ENCODE measurements around the gene TRAPPC12.
"Not testable (repeated sequence)": the region's sequence is repeated elsewhere in the genome, so short reads cannot be mapped to it uniquely, and the experiment has no call there.

- TF ChIP-seq CTCF (conservative IDR thresholded peaks at IDR 0.05; ENCODE audit: low read depth, low read length); EZH2 (IDR thresholded peaks at IDR 0.05; ENCODE audit: low read length, unreplicated experiment); EZH2phosphoT487 (IDR thresholded peaks at IDR 0.05; ENCODE audit: borderline replicate concordance, low read length): not testable (repeated sequence)
Measured at GRCh38 chr2:3447186-3447585, 67.7 kb downstream of the TRAPPC12 start.

Measured in PC-3 (cell line).